ENCODE data around the gene IQCK.

The IQCK gene

GRCh38 chr16:19883966-19884485, 166.0 kb downstream of the IQCK start:
- no peak for DNase-seq (ENCODE audit: low read depth in 2 of 2)

- DNase-seq (ENCODE audit: low read depth in 2 of 2): no peak
Measured at GRCh38 chr16:19884611-19885450, 166.8 kb downstream of the IQCK start, which contains the start of gene GPRC5B. TSS of gene GPRC5B (minus strand) at chr16:19884848. CDS start at chr16:19872845, 12,003 bp downstream.

- DNase-seq (ENCODE audit: low read depth in 2 of 2): no peak
Measured at GRCh38 chr16:19885451-19886072, 167.5 kb downstream of the IQCK start.

- DNase-seq (ENCODE audit: low read depth in 2 of 2): peak; percentile 37 to 46
Measured at GRCh38 chr16:19886073-19886941, 168.2 kb downstream of the IQCK start.

- DNase-seq (ENCODE audit: low read depth in 2 of 2): no peak
Measured at GRCh38 chr16:19888834-19889233, 170.8 kb downstream of the IQCK start.

GRCh38 chr16:19890901-19891300, 172.8 kb downstream of the IQCK start:
- no peak for DNase-seq (ENCODE audit: low read depth in 2 of 2)

GRCh38 chr16:19892902-19893301, 174.8 kb downstream of the IQCK start:
- no peak for DNase-seq (ENCODE audit: low read depth in 2 of 2)

GRCh38 chr16:19894586-19894985, 176.5 kb downstream of the IQCK start:
- DNase-seq (ENCODE audit: low read depth in 2 of 2): no peak

GRCh38 chr16:19896951-19897350, 178.9 kb downstream of the IQCK start:
- DNase-seq (ENCODE audit: low read depth in 2 of 2): no peak

- DNase-seq (ENCODE audit: low read depth in 2 of 2): no peak
Measured at GRCh38 chr16:19898166-19898565, 180.1 kb downstream of the IQCK start.

- DNase-seq (ENCODE audit: low read depth in 2 of 2): peak; percentile 21 to 36
Measured at GRCh38 chr16:19898924-19899604, 181.0 kb downstream of the IQCK start.

GRCh38 chr16:19899605-19899955, 181.5 kb downstream of the IQCK start:
- no peak for DNase-seq (ENCODE audit: low read depth in 2 of 2)

GRCh38 chr16:19901164-19901563, 183.1 kb downstream of the IQCK start:
- no peak for DNase-seq (ENCODE audit: low read depth in 2 of 2)

GRCh38 chr16:19907161-19907992, 189.3 kb downstream of the IQCK start:
- peak; percentile 42 to 47 for DNase-seq (ENCODE audit: low read depth in 2 of 2)
